ENCODE results near the gene KRT15.

DNA sequence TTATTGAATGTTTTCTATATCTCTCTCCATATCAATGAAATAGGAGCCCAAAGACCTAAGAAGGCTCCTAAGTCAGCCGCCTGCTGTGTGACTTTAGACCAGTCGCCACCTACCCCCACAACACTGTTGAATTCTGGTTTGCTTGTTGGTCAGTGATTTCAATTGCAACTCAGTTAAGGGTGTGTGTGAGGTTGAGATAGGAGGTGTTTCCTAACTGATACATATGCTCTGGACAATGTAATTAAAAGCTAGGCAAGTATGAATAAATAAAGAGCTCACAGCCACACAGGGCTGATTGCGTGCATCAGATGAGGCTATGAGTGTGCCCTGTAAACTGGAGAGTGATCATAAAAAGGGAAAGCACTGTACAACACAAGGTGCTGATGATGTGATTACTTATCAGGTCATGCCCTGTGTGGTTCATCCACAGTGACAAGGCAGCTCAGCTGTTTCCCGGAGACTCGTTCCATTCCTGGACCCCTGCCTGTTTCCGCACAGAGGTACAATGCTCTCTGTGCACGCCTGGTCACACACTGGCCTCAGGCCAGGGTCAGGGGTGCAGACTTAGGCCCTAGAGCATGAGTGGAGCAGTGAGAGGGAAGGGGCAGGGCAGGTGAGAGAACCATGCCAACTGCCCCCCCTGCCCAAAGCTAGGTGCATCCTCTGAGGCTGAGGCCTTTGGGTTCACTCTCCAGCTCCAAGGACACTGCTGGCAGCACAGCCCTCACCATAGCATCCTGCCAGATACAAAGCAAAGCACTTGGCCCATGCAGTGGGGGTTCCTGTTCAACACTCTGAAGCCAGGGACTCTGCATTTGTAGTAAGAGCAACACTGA, 34.5 kb downstream of the KRT15 start:
- TF ChIP-seq, protein P1, sequence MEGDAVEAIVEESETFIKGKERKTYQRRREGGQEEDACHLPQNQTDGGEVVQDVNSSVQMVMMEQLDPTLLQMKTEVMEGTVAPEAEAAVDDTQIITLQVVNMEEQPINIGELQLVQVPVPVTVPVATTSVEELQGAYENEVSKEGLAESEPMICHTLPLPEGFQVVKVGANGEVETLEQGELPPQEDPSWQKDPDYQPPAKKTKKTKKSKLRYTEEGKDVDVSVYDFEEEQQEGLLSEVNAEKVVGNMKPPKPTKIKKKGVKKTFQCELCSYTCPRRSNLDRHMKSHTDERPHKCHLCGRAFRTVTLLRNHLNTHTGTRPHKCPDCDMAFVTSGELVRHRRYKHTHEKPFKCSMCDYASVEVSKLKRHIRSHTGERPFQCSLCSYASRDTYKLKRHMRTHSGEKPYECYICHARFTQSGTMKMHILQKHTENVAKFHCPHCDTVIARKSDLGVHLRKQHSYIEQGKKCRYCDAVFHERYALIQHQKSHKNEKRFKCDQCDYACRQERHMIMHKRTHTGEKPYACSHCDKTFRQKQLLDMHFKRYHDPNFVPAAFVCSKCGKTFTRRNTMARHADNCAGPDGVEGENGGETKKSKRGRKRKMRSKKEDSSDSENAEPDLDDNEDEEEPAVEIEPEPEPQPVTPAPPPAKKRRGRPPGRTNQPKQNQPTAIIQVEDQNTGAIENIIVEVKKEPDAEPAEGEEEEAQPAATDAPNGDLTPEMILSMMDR (IDR thresholded peaks at IDR 0.05): no peak
- no peak for TF ChIP-seq ZFX (IDR thresholded peaks at IDR 0.05; ENCODE audit: borderline replicate concordance)

Data from 22Rv1 (cell line).